WTC11 (cell line): ENCODE measurements around the gene CD4. TPM values are rescaled to one million over a fixed set of nuclear protein-coding genes. Genes with fewer than 3 reads are reported as not detected.

Source experiments
- ATAC-seq: fragments of 200-7000 bp; cut with Tn5 transposase; 2 replicates; pipeline ENCODE4 v1.10.0; 2021; ENCODE audit warnings: mild to moderate bottlenecking, moderate library complexity
- CTCF ChIA-PET: fragments of 300-600 bp; sonication (Branson Sonifier 250); formaldehyde crosslinking; loops from one replicate; lab custom pipeline; 2021; ENCODE audit warnings: antibody characterized with exemption; lab: Charles Lee
- POLR2A ChIA-PET: fragments of 350-600 bp; sonication (Branson Sonifier 250); formaldehyde crosslinking; loops from one replicate; lab custom pipeline; 2021; ENCODE audit warnings: antibody characterized with exemption; lab: Charles Lee
- DNase-seq: peaks from one replicate; pipeline ENCODE4 v3.0.0; 2021; ENCODE audit warnings: low spot score
- H3K27ac Mint-ChIP-seq: 2 replicates; pipeline ENCODE4 v1.8.0; 2021; ENCODE audit warnings: mixed read lengths
- H3K27me3 Mint-ChIP-seq: 2 replicates; pipeline ENCODE4 v1.8.0; 2021; ENCODE audit warnings: low read depth, mild to moderate bottlenecking, moderate library complexity, mixed read lengths
- H3K36me3 Mint-ChIP-seq: 2 replicates; pipeline ENCODE4 v1.8.0; 2021; ENCODE audit warnings: mixed read lengths
- H3K4me1 Mint-ChIP-seq: 2 replicates; pipeline ENCODE4 v1.8.0; 2022; ENCODE audit warnings: mixed read lengths
- H3K4me3 Mint-ChIP-seq: 2 replicates; pipeline ENCODE4 v1.8.0; 2021; ENCODE audit warnings: mild to moderate bottlenecking, moderate library complexity, mixed read lengths
- H3K9me3 Mint-ChIP-seq: 2 replicates; pipeline ENCODE4 v1.8.0; 2021; ENCODE audit warnings: mixed read lengths
- ARID4B ChIP-seq: sonication (generic); formaldehyde crosslinking; IDR thresholded peaks from 2 replicates; pipeline ENCODE4 v1.8.0; 2023; ENCODE audit warnings: missing genetic modification reagents, mild to moderate bottlenecking, borderline replicate concordance
- ATF2 ChIP-seq: sonication (generic); formaldehyde crosslinking; IDR thresholded peaks from 2 replicates; pipeline ENCODE4 v1.8.1; 2022; ENCODE audit warnings: low read depth, missing genetic modification reagents, borderline replicate concordance
- ETV6 ChIP-seq: sonication (generic); formaldehyde crosslinking; IDR thresholded peaks from 2 replicates; pipeline ENCODE4 v1.8.1; 2022; ENCODE audit warnings: mild to moderate bottlenecking, missing genetic modification reagents
- HMGA2 ChIP-seq: fragments of 250-450 bp; sonication (Bioruptor Pico); IDR thresholded peaks from 2 replicates; pipeline ENCODE4 v1.4.0; 2021; ENCODE audit warnings: mild to moderate bottlenecking, moderate library complexity
- IRF2 ChIP-seq: sonication (generic); formaldehyde crosslinking; IDR thresholded peaks from 2 replicates; pipeline ENCODE4 v1.8.0; 2022; ENCODE audit warnings: low read depth, missing genetic modification reagents, borderline replicate concordance
- KAT7 ChIP-seq: sonication (generic); formaldehyde crosslinking; IDR thresholded peaks from 2 replicates; pipeline ENCODE4 v1.8.1; 2023; ENCODE audit warnings: missing genetic modification reagents, mild to moderate bottlenecking, borderline replicate concordance
- NFE2L1 ChIP-seq: sonication (generic); formaldehyde crosslinking; IDR thresholded peaks from 2 replicates; pipeline ENCODE4 v1.8.1; 2023; ENCODE audit warnings: missing genetic modification reagents
- NFYB ChIP-seq: sonication (generic); formaldehyde crosslinking; conservative IDR thresholded peaks from 2 replicates; pipeline ENCODE4 v1.8.0; 2022; ENCODE audit warnings: low read depth, missing genetic modification reagents
- PRDM15 ChIP-seq: sonication (generic); formaldehyde crosslinking; IDR thresholded peaks from 2 replicates; pipeline ENCODE4 v1.8.0; 2022; ENCODE audit warnings: missing genetic modification reagents
- ZBTB21 ChIP-seq: sonication (generic); formaldehyde crosslinking; IDR thresholded peaks from 2 replicates; pipeline ENCODE4 v1.8.1; 2023; ENCODE audit warnings: mild to moderate bottlenecking, missing genetic modification reagents, borderline replicate concordance
- ZNF317 ChIP-seq: sonication (generic); formaldehyde crosslinking; IDR thresholded peaks from 2 replicates; pipeline ENCODE4 v1.8.1; 2023; ENCODE audit warnings: low read depth, mild to moderate bottlenecking, moderate library complexity, missing genetic modification reagents, borderline replicate concordance
- total RNA-seq: library from RNA; stranded (reverse); gene quantifications from 3 replicates; pipeline ENCODE4 v1.2.3, GENCODE V29; 2021
- TF ChIP-seq, protein P1 (sequence below): sonication (generic); formaldehyde crosslinking; conservative IDR thresholded peaks from 2 replicates; pipeline ENCODE4 v1.8.1; 2022; ENCODE audit warnings: mild to moderate bottlenecking, missing genetic modification reagents
- TF ChIP-seq, protein P2 (sequence below): fragments of 250-450 bp; sonication (Bioruptor Pico); IDR thresholded peaks from 2 replicates; pipeline ENCODE4 v1.9.0; 2021; ENCODE audit warnings: mild to moderate bottlenecking
- TF ChIP-seq, protein P3 (sequence below): sonication (generic); formaldehyde crosslinking; IDR thresholded peaks from 2 replicates; pipeline ENCODE4 v1.8.1; 2022; ENCODE audit warnings: mild to moderate bottlenecking, missing genetic modification reagents, moderate library complexity, borderline replicate concordance

The CD4 gene
- total RNA-seq, 1 experiment from 2014 or later, result 2.5 TPM

GRCh38 chr12:6790496-6791150, 1.3 kb downstream of the CD4 start (continued):
- no peak for TF ChIP-seq IRF2
- no peak for TF ChIP-seq ATF2 (CRISPR knock-in tag)
- TF ChIP-seq ETV6 (CRISPR knock-in tag), result no peak
- no peak for TF ChIP-seq NFYB
- no peak for TF ChIP-seq HMGA2 (CRISPR knock-in tag)
- no peak for TF ChIP-seq ZNF317 (CRISPR knock-in tag)
- no peak for TF ChIP-seq KAT7 (CRISPR knock-in tag)

DNA sequence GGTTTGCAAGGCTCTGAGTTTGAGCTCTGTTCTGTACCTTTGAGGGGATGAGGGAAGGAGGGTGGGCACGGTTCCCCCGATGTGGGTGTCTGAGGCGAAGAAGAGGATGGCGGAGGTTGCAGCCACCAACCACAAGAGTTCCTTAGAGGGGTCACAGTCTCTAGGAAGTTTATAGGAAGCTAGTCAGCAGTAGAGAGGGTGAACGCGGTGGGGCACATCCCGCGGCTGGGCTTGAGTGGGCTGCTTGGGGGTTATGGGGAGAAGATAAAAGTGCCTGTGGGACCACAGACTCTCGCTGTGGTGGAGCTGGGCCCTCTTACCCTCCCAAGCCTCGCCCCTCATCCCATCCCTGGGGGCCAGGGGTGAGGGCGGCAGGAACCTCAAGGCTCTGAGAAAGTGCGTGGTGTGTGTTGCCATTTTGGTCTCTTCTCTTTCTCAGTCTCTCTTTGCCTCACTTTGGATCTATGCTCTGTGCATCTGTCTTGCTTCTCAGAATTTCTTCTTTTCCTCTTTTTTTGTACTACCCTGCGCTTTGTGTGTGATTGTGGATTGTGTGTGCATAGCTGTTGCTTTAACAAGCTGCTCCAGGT, 2.7 kb downstream of the CD4 start:
- POLR2A ChIA-PET, result interaction anchor here (0.6 kb wide), 1 partner anchor 9 kb away, joined by 4 read pairs; no protein-coding TSS in a partner anchor
- CTCF ChIA-PET, result interaction anchor here (1.1 to 1.3 kb wide), 2 partner anchors 44 to 172 kb away, joined by 4 read pairs; no protein-coding TSS in a partner anchor
- DNase-seq (no peak), ATAC-seq (no peak)
- Mint-ChIP-seq H3K27me3 (peaks cover 25% of the 10 kb centered on the region), H3K4me3 (no peak overlapping the region), H3K4me1 (peaks cover 19% of the 10 kb centered on the region), H3K36me3 (no peaks in the 10 kb centered on the region), H3K27ac (no peak overlapping the region), H3K9me3 (no peaks in the 10 kb centered on the region)
- TF ChIP-seq, protein P1, sequence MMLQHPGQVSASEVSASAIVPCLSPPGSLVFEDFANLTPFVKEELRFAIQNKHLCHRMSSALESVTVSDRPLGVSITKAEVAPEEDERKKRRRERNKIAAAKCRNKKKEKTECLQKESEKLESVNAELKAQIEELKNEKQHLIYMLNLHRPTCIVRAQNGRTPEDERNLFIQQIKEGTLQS, result no peak
- no peak for TF ChIP-seq PRDM15
- TF ChIP-seq, protein P2, sequence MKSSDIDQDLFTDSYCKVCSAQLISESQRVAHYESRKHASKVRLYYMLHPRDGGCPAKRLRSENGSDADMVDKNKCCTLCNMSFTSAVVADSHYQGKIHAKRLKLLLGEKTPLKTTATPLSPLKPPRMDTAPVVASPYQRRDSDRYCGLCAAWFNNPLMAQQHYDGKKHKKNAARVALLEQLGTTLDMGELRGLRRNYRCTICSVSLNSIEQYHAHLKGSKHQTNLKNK, result no peak
- TF ChIP-seq, protein P3, sequence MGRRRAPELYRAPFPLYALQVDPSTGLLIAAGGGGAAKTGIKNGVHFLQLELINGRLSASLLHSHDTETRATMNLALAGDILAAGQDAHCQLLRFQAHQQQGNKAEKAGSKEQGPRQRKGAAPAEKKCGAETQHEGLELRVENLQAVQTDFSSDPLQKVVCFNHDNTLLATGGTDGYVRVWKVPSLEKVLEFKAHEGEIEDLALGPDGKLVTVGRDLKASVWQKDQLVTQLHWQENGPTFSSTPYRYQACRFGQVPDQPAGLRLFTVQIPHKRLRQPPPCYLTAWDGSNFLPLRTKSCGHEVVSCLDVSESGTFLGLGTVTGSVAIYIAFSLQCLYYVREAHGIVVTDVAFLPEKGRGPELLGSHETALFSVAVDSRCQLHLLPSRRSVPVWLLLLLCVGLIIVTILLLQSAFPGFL, result no peak
- TF ChIP-seq ARID4B (CRISPR knock-in tag), result no peak
- no peak for TF ChIP-seq NFE2L1 (CRISPR knock-in tag)
- TF ChIP-seq ZBTB21 (CRISPR knock-in tag), result no peak
